Psoas muscle (tissue), 8 donors: ENCODE measurements around the gene GSTM4. TPM values are rescaled to one million over a fixed set of nuclear protein-coding genes. Genes with fewer than 3 reads are reported as not detected.

Experiments
- ATAC-seq, 4 donors: fragments of 200-7000 bp; cut with Tn5 transposase; one replicate each; pipeline ENCODE4 v1.9.1; 2020; ENCODE audit warnings: moderate library complexity in 3 of 4, mild to moderate bottlenecking in 2 of 4
- DNase-seq, 2 donors: peaks; one replicate each; pipeline ENCODE4 v3.0.0-alpha.2; 2020
- H3K27ac ChIP-seq: fragments of 200-600 bp; one replicate; pipeline ENCODE4 v1.8.0; 2022
- H3K27me3 ChIP-seq, 3 donors: fragments of 200-600 bp in 1 of 3; one replicate each; pipeline versions ENCODE4 v1.6.1 to v1.8.0; 2013 to 2022; ENCODE audit warnings: low read length in 2 of 3, mild to moderate bottlenecking in 2 of 3, moderate library complexity in 1 of 3; ENCODE audit not compliant: insufficient read depth in 3 of 3
- H3K36me3 ChIP-seq, 2 donors: fragments of 200-600 bp in 1 of 2; one replicate each; pipeline versions ENCODE4 v1.6.1 to v1.8.0; 2013 to 2022; ENCODE audit warnings: low read depth in 1 of 2, mild to moderate bottlenecking in 1 of 2, moderate library complexity in 1 of 2; ENCODE audit not compliant: insufficient read depth in 1 of 2
- H3K4me1 ChIP-seq: fragments of 200-600 bp; one replicate; pipeline ENCODE4 v1.8.0; 2022
- H3K4me3 ChIP-seq: fragments of 200-600 bp; one replicate; pipeline ENCODE4 v1.8.0; 2022; ENCODE audit warnings: mild to moderate bottlenecking
- H3K9me3 ChIP-seq: fragments of 200-600 bp; one replicate; pipeline ENCODE4 v1.8.0; 2022
- WGBS, 3 donors: extraction: QIAGEN DNeasy Blood & Tissue Kit; methylation state at CpG; one replicate each; pipeline versions ENCODE4 v1.1.6 to v1.1.7; 2013; 5-methylcytosine and 5-hydroxymethylcytosine counted together
- intact Hi-C, 2 donors: fragments of 100-400 bp; cut with DNase I; formaldehyde crosslinking; loops; one replicate each; pipeline versions ENCODE4 v1.11.0 to v1.14.2; 2022
- polyA plus RNA-seq, 3 donors: library from polyadenylated mRNA; stranded (reverse); fragments of 200-250 nt; gene quantifications; one replicate each; pipeline ENCODE4 v1.2.3, GENCODE V29; 2013
- total RNA-seq, 4 donors: library from RNA; stranded (reverse); fragmentation: NEBNext Ultra II Directional in 2 of 4; extraction: Animal tissue kit (Norgen Biotek cat#: 25700) in 2 of 4; gene quantifications; one replicate each; pipeline versions ENCODE4 v1.2.1 to v1.2.4, GENCODE V29; 2021 to 2023
- TF ChIP-seq, protein P1 (sequence below): fragments of 200-600 bp; IDR thresholded peaks from one replicate; pipeline ENCODE4 v1.8.0; 2022; ENCODE audit warnings: antibody characterized with exemption
- donor health status: healthy with polysubstance abuse.
- donor health status: DM: no; HTN: no; CAD: no; lungs with moderate emphysema.
- donor health status: Bipolar disorder and iron deficiency.
- donor health status: healthy.
- donor health status: DM: yes; HTN: yes; CAD: no.
- donor health status: DM: no; HTN: no; CAD: no.
- donor health status: DM: no; HTN: no; CAD: no.
- donor health status: DM: yes; HTN: yes; CAD: no.

GSTM4 gene
- total and polyA plus RNA-seq, 7 donors: 26.0 to 56.2 (median 42.9) TPM

DNA sequence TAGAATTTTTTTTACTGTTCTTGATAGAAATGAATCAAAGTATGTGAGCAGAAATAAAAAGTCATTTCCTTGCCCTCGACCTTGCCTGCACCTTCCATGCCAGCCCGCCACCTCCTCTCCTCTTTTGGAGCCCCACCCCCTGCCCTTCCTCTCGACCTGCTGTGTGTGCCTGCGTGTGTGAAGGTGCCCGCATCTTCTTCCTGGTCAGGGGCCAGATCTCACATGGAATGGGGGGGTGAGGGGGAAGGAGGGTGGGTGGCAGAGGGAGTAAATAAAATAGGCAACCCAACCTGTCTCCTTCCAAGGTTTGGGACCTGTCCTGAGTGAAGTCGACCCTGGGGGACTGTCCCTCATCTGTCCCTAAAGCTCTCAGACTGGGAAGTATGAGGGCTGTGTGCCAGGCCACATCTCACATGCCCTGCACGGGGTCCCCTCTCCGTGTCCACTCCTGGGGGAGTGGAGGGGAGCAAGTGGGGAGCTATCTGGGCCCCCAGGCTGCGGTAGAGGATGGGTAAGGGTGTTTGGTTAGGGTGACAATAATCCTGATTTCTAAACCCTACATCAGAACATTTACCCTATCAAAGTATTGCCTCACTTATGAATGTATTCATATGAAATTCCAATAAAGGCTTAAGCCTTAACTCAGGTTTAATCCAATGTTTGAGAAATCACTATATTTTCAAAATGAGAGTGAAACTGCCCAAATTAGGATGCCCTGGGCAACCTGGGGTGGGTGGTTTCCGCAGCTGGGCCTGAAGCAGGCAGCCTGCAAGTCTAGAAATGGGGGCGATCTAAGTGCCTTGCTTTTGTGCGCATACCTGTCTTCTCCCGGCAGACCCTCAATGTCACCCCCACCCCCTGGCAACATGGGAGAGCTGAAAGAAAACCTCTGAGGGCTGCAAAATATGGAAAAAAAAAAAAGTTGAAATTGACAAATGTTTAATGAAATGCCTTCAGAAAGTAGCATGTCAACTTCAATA, 20.8 kb upstream of the GSTM4 start:
- intact Hi-C loops: loop anchor here in 1 of 2 donors (5.0 kb wide), 2 partner anchors 88 to 347 kb away; partner anchors contain the start of genes AHCYL1 and GNAI3
- no peak for DNase-seq
- peaks cover 0 to 8% of the 10 kb centered on the region in 2 donors for H3K36me3 ChIP-seq
- no peaks in the 10 kb centered on the region for H3K4me1 ChIP-seq
- no peak for ATAC-seq
- no peaks in the 10 kb centered on the region for H3K9me3 ChIP-seq
- 69 to 74% (median 69%) methylated on average over 13 of the region's 13 CpGs for WGBS, 3 donors
- no peak overlapping the region for H3K4me3 ChIP-seq
- no peak overlapping the region for H3K27ac ChIP-seq
- H3K27me3 ChIP-seq: no peaks in the 10 kb centered on the region
- TF ChIP-seq, protein P1, sequence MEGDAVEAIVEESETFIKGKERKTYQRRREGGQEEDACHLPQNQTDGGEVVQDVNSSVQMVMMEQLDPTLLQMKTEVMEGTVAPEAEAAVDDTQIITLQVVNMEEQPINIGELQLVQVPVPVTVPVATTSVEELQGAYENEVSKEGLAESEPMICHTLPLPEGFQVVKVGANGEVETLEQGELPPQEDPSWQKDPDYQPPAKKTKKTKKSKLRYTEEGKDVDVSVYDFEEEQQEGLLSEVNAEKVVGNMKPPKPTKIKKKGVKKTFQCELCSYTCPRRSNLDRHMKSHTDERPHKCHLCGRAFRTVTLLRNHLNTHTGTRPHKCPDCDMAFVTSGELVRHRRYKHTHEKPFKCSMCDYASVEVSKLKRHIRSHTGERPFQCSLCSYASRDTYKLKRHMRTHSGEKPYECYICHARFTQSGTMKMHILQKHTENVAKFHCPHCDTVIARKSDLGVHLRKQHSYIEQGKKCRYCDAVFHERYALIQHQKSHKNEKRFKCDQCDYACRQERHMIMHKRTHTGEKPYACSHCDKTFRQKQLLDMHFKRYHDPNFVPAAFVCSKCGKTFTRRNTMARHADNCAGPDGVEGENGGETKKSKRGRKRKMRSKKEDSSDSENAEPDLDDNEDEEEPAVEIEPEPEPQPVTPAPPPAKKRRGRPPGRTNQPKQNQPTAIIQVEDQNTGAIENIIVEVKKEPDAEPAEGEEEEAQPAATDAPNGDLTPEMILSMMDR: no peak

DNA sequence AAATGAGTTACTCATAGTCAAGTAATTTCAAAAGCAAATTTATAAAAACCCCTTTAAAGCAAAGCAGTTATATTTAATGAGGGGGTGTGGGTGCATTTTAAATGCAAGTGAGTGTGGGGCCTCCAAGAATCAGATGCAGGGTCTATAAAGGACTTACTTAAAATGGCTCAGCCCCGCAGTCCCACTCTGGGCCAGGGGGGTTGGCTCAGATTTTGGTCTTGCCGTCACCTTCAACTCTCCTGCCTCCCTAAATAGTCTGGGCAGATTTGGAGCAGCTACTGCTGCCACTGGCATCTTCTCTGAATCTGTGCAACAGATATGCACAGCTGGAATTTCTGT, 20.1 kb upstream of the GSTM4 start:
- no peaks in the 10 kb centered on the region for H3K9me3 ChIP-seq
- no peak overlapping the region for H3K4me3 ChIP-seq
- no peaks in the 10 kb centered on the region for H3K4me1 ChIP-seq
- peak in 1 of 4 donors; percentile 2 for ATAC-seq
- no peaks in the 10 kb centered on the region for H3K27me3 ChIP-seq
- H3K36me3 ChIP-seq: peaks cover 0 to 6% of the 10 kb centered on the region in 2 donors
- no peak for DNase-seq
- H3K27ac ChIP-seq: no peak overlapping the region
- WGBS, 3 donors: 54 to 67% (median 59%) methylated on average over 2 of the region's 2 CpGs
- intact Hi-C loops: loop anchor here in 1 of 2 donors (5.0 kb wide), 1 partner anchor 346 kb away; the partner anchor contains the start of gene AHCYL1
- TF ChIP-seq, protein P1: no peak

DNA sequence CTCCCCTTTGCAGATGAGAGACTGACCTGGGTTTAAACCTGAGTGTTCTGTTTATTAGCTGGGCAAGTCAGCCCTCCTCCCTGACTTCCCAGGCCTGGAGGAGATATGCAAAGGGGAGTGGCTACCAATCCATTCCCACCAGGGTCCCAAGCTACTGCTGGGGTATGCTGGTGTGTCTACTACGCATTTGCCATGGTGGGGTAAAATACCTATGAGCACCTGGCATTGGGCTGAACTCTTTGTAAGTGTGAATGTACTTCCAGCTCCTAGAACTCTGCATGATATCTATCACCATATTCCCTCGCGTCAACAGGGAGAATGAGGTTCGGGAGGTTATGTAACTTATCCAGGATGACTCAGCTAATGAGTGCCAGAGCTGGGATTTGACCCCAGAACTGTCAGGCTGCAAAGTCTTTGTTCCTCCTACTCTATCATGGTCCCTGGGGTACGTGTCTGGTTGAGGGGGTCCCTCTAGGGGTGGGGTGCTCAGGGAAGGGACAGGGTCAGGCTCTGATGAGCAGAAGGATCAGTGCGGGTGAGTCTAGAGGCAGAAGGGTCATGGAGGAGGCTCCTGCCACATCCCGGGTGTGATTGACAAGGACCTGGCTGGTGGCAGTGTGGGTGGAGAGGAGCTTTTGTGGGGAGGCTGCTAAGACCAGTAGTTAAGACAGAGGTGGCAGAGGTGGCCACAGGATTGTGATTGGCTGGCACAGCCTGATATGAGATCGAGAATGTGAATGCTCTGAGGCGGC, 19.5 kb upstream of the GSTM4 start:
- intact Hi-C loops: loop anchor here in 1 of 2 donors (5.0 kb wide), 1 partner anchor 346 kb away; the partner anchor contains the start of gene AHCYL1
- no peak overlapping the region for H3K4me3 ChIP-seq
- no peak for DNase-seq
- TF ChIP-seq, protein P1: no peak
- H3K36me3 ChIP-seq: peaks cover 0 to under 1% of the 10 kb centered on the region in 2 donors
- H3K27ac ChIP-seq: no peak overlapping the region
- H3K9me3 ChIP-seq: no peaks in the 10 kb centered on the region
- no peaks in the 10 kb centered on the region for H3K4me1 ChIP-seq
- ATAC-seq: peak in 2 of 4 donors; percentile 12 to 25
- 48 to 60% (median 48%) methylated on average over 9 of the region's 9 CpGs for WGBS, 3 donors
- H3K27me3 ChIP-seq: no peaks in the 10 kb centered on the region

DNA sequence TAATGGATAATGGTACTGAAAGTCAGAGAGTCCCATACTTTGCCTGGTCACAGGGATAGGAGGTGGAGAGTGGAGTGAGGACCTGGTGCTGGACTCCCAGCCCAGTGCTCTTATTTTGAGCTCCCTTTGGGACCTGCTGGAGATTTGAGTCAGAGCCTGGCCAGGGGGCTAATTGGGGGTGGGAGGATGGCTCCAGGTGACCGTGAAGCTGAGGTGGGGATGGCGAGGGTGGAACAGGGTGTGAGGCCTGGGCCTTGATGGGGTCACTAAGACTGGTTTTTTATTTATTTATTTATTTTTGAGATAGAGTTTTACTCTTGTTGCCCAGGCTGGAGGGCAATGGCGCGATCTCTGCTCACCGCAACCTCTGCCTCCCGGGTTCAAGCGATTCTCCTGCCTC, 18.5 kb upstream of the GSTM4 start:
- intact Hi-C loops: loop anchor here in 1 of 2 donors (5.0 kb wide), 1 partner anchor 345 kb away; the partner anchor contains the start of gene AHCYL1
- 96 to 98% (median 97%) methylated on average over 7 of the region's 7 CpGs for WGBS, 3 donors
- TF ChIP-seq, protein P1: no peak
- Histone ChIP-seq H3K4me3 (no peak overlapping the region), H3K27ac (no peak overlapping the region), H3K27me3 (no peaks in the 10 kb centered on the region), H3K4me1 (no peaks in the 10 kb centered on the region), H3K36me3 (no peaks in the 10 kb centered on the region), H3K9me3 (no peaks in the 10 kb centered on the region)
- DNase-seq: no peak
- ATAC-seq: no peak
